GM19238 (cell line): ENCODE measurements around the gene FADS1.

ENCODE experiments used
- DNase-seq: peaks from one replicate; pipeline ENCODE4 v3.0.0; 2011; ENCODE audit warnings: low spot score; ENCODE audit not compliant: insufficient read length

FADS1 gene

GRCh38 chr11:61797263-61797944 is 19.4 kb downstream of the FADS1 start:
- DNase-seq = no peak

- no peak for DNase-seq
Measured at GRCh38 chr11:61795876-61796526, 20.8 kb downstream of the FADS1 start.

GRCh38 chr11:61795459-61795858 is 21.3 kb downstream of the FADS1 start:
- no peak for DNase-seq

- DNase-seq = no peak
Measured at GRCh38 chr11:61794579-61794978, 22.2 kb downstream of the FADS1 start.

- DNase-seq = no peak
Measured at GRCh38 chr11:61793829-61794204, 23.0 kb downstream of the FADS1 start.

- DNase-seq = no peak
Measured at GRCh38 chr11:61793083-61793828, 23.5 kb downstream of the FADS1 start.

GRCh38 chr11:61792310-61793082 is 24.3 kb downstream of the FADS1 start, which contains the start of the genes FEN1 and TMEM258:
FEN1 (plus strand) TSS chr11:61792911; CDS start chr11:61795362, 2,451 bp downstream.
TMEM258 (minus strand) TSS chr11:61792599; CDS start chr11:61792558, 41 bp downstream.
- peak; percentile 96 for DNase-seq

- no peak for DNase-seq
Measured at GRCh38 chr11:61791737-61792309, 25.0 kb downstream of the FADS1 start.

GRCh38 chr11:61787928-61788491 is 28.8 kb downstream of the FADS1 start:
- DNase-seq = no peak

- no peak for DNase-seq
Measured at GRCh38 chr11:61785837-61786402, 30.9 kb downstream of the FADS1 start.

GRCh38 chr11:61784506-61784805 is 32.3 kb downstream of the FADS1 start:
- DNase-seq = no peak

GRCh38 chr11:61783717-61784505 is 32.9 kb downstream of the FADS1 start:
- DNase-seq = no peak

- no peak for DNase-seq
Measured at GRCh38 chr11:61782841-61783240, 34.0 kb downstream of the FADS1 start.

GRCh38 chr11:61782299-61782698 is 34.5 kb downstream of the FADS1 start:
- no peak for DNase-seq

- no peak for DNase-seq
Measured at GRCh38 chr11:61781585-61781984, 35.2 kb downstream of the FADS1 start.

GRCh38 chr11:61780581-61781162 is 36.1 kb downstream of the FADS1 start:
- DNase-seq = no peak

GRCh38 chr11:61779666-61780525 is 36.9 kb downstream of the FADS1 start:
- DNase-seq = no peak

GRCh38 chr11:61778920-61779650 is 37.7 kb downstream of the FADS1 start:
- DNase-seq = no peak
